Measurements from ENCODE around the gene KDM6A. TPM values are rescaled to one million over a fixed set of nuclear protein-coding genes. Genes with fewer than 3 reads are reported as not detected.

Gene KDM6A
- total RNA-seq, 1 donor: 20.3 TPM

DNA sequence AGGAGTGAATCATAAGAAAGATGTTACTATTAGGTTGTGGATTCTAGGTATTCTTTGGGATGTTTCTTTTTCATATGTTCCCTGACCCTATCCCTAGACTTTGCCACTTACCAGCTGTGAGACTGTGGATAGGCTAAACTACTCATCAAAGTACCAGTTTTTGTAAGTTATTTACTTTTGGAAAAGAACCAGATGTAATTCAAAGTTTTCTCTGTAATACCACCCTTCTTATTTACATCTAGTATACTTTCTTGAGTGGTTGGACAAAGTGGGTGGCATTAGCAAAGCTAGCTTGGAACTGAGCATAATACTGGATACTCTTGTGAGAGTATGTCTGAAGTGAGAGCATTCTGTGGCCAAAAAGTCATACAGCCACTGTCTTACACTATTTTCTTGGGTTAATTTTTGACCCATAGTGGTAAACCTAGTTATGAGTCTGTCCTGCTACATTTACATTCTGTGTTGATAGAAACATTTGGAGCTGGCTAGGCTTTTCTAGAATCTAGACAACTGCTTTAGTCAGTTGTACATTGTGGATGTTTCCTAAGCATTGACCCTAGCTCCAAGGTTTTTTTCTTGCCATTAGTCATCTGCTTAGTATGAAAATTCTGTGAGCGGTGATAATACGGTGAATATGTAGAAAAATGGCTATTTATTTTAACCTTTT, 41.7 kb downstream of the KDM6A start:
- peaks cover 80% of the 10 kb centered on the region for H3K79me2 ChIP-seq (ENCODE audit: insufficient read depth, low read length)
- no peak overlapping the region for H3K4me3 ChIP-seq (ENCODE audit: insufficient read depth, low read length)
- H3K27ac ChIP-seq (ENCODE audit: low read depth, low read length): peak overlapping the region; percentile 15
- H3K4me2 ChIP-seq (ENCODE audit: insufficient read depth, low read length): peak overlapping the region; percentile 40
- H3K4me1 ChIP-seq (ENCODE audit: insufficient read depth, low read length): peaks cover 16% of the 10 kb centered on the region
- DNase-seq (ENCODE audit: insufficient read length, low spot score, missing footprints): peak; percentile 93
- TF ChIP-seq CTCF (IDR thresholded peaks at IDR 0.05; ENCODE audit: extremely low read depth, low read depth, low read length): no peak
- no peaks in the 10 kb centered on the region for H3K9me3 ChIP-seq (ENCODE audit: low read depth, low read length)
- no peaks in the 10 kb centered on the region for H3K36me3 ChIP-seq (ENCODE audit: insufficient read depth, low read length)
- H4K20me1 ChIP-seq (ENCODE audit: insufficient read depth, low read length): peaks cover 44% of the 10 kb centered on the region
- no peaks in the 10 kb centered on the region for H3K27me3 ChIP-seq (ENCODE audit: insufficient read depth, low read length)
- no peak overlapping the region for H2AFZ ChIP-seq (ENCODE audit: low read length)

DNA sequence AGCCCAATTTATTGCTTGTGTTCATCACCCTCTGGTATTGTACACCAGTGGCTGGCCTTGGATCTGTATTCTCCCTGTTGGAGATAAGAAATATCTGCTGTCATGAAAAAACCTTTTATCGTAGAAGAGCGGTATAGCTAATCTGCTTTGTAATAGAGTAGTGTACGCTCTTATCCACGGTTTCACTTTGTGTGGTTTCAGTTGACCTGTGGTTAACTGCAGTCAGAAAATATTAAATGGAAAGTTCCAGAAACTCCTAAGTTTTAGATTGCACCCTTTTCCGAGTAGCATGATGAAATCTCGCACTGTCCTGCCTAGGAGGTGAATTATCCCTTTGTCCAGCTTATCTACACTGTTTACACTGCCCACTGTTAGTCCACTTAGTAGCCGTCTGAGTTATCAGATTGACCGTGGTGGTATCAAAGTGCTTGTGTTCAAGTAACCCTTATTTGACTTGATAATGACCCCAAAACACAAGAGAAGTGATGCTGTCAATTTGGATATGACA, 42.4 kb downstream of the KDM6A start:
- Histone ChIP-seq H3K4me3 (ENCODE audit: insufficient read depth, low read length) (no peak overlapping the region), H3K36me3 (ENCODE audit: insufficient read depth, low read length) (no peaks in the 10 kb centered on the region), H3K27me3 (ENCODE audit: insufficient read depth, low read length) (no peaks in the 10 kb centered on the region), H3K4me1 (ENCODE audit: insufficient read depth, low read length) (peaks cover 16% of the 10 kb centered on the region), H3K4me2 (ENCODE audit: insufficient read depth, low read length) (peak overlapping the region; percentile 40), H2AFZ (ENCODE audit: low read length) (no peak overlapping the region), H3K79me2 (ENCODE audit: insufficient read depth, low read length) (peaks cover 80% of the 10 kb centered on the region), H3K27ac (ENCODE audit: low read depth, low read length) (peak overlapping the region; percentile 6), H4K20me1 (ENCODE audit: insufficient read depth, low read length) (peaks cover 50% of the 10 kb centered on the region), H3K9me3 (ENCODE audit: low read depth, low read length) (no peaks in the 10 kb centered on the region)
- TF ChIP-seq CTCF (IDR thresholded peaks at IDR 0.05; ENCODE audit: extremely low read depth, low read depth, low read length): no peak
- no peak for DNase-seq (ENCODE audit: insufficient read length, low spot score, missing footprints)

GRCh38 chrX:44918722-44919121, 45.7 kb downstream of the KDM6A start:
- Histone ChIP-seq H3K4me3 (ENCODE audit: insufficient read depth, low read length) (no peak overlapping the region), H3K4me1 (ENCODE audit: insufficient read depth, low read length) (peaks cover 16% of the 10 kb centered on the region), H3K36me3 (ENCODE audit: insufficient read depth, low read length) (no peaks in the 10 kb centered on the region), H3K79me2 (ENCODE audit: insufficient read depth, low read length) (peaks cover 87% of the 10 kb centered on the region), H2AFZ (ENCODE audit: low read length) (no peak overlapping the region), H4K20me1 (ENCODE audit: insufficient read depth, low read length) (peaks cover 59% of the 10 kb centered on the region), H3K27me3 (ENCODE audit: insufficient read depth, low read length) (no peaks in the 10 kb centered on the region), H3K27ac (ENCODE audit: low read depth, low read length) (no peak overlapping the region), H3K9me3 (ENCODE audit: low read depth, low read length) (no peaks in the 10 kb centered on the region), H3K4me2 (ENCODE audit: insufficient read depth, low read length) (no peak overlapping the region)
- DNase-seq (ENCODE audit: insufficient read length, low spot score, missing footprints): no peak
- TF ChIP-seq CTCF (IDR thresholded peaks at IDR 0.05; ENCODE audit: extremely low read depth, low read depth, low read length): no peak

GRCh38 chrX:44922980-44923379, 50.0 kb downstream of the KDM6A start:
- no peak for TF ChIP-seq CTCF (IDR thresholded peaks at IDR 0.05; ENCODE audit: extremely low read depth, low read depth, low read length)
- Histone ChIP-seq H2AFZ (ENCODE audit: low read length) (no peak overlapping the region), H3K79me2 (ENCODE audit: insufficient read depth, low read length) (peaks cover 91% of the 10 kb centered on the region), H4K20me1 (ENCODE audit: insufficient read depth, low read length) (peaks cover 58% of the 10 kb centered on the region), H3K27me3 (ENCODE audit: insufficient read depth, low read length) (no peaks in the 10 kb centered on the region), H3K4me1 (ENCODE audit: insufficient read depth, low read length) (no peaks in the 10 kb centered on the region), H3K27ac (ENCODE audit: low read depth, low read length) (no peak overlapping the region), H3K4me2 (ENCODE audit: insufficient read depth, low read length) (no peak overlapping the region), H3K36me3 (ENCODE audit: insufficient read depth, low read length) (no peaks in the 10 kb centered on the region), H3K9me3 (ENCODE audit: low read depth, low read length) (no peaks in the 10 kb centered on the region), H3K4me3 (ENCODE audit: insufficient read depth, low read length) (no peak overlapping the region)
- no peak for DNase-seq (ENCODE audit: insufficient read length, low spot score, missing footprints)
